HG03439 (cell line): Measurements from ENCODE around the gene NEK2.
"Not testable (repeated sequence)": the region's sequence is repeated elsewhere in the genome, so short reads cannot be mapped to it uniquely, and the experiment has no call there.

Experiments
- ATAC-seq: cut with Tn5 transposase; IDR thresholded peaks from one replicate; pipeline ENCODE4 v1.9.1; 2021; ENCODE audit warnings: mild to moderate bottlenecking, moderate library complexity; ENCODE audit not compliant: unreplicated experiment

Gene NEK2

DNA sequence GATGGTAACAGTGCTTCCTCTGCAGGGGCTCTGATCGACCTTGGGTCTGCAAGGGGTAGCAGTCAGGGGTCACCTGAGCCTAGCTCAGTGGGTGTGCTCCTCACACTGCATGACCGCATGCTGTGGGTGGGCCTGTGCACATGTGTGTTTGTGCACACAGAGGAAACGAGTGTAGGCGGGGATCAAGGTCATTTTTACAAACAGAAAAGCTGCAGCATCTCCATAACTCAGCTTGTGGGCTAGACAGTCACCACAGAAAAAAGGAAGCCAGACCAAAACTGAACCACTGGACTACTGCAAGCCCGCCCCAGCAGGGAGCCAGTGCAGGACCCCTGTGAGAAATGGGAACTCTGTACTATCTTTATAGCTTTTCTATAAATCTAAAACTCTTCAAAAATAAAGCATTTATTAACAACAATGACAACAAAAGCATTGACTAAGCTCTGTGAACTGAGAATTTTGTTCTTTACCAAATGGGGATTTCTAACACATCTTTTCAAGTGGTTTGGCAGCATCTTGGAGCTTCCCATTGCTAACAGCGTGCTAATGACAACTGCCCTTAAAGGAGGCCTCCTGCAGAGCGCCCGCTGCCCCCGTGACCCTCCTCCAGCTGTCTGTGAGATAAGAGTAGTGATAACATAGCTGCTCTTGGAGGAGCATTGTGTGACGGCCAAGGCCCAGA is 19.9 kb upstream of the NEK2 start:
- peak; percentile 42 for ATAC-seq

DNA sequence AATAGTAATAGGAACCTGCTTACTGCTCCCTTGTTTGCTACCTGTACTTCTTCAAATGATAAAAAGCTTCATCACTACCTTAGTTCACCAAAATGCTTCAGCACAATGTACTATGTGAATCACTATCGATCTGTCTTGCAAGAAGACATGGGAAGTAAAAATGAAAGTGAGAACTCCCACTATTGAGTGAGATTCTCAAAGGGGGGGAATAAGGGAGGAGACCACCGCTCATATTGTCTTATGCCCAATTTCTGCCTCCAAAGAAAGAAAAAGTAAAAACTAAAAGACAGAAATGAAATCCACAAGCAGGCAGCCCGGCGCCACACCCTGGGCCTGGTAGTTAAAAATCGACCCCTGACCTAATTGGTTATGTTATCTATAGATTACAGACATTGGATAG is 18.5 kb upstream of the NEK2 start:
- not testable (repeated sequence) for ATAC-seq

DNA sequence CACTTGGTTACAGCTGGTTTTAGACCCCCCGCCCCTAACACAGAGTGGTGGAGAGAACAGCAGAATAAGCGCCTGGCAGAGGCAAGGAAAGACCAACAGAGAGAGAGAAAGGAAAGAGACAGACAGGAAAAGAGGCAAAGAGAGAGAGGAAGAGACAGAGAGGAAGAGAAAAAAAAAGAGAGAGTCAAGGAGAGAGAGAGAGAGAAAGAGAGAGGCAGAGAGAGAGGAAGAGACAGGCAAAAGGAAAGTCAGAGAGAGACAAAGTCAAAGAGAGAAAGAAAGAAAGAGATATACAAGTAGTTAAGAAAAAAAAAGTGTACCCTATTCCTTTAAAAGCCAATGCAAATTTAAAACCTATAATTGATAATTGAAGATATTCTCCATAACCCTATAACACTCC is 13.0 kb upstream of the NEK2 start:
- ATAC-seq = no peak

DNA sequence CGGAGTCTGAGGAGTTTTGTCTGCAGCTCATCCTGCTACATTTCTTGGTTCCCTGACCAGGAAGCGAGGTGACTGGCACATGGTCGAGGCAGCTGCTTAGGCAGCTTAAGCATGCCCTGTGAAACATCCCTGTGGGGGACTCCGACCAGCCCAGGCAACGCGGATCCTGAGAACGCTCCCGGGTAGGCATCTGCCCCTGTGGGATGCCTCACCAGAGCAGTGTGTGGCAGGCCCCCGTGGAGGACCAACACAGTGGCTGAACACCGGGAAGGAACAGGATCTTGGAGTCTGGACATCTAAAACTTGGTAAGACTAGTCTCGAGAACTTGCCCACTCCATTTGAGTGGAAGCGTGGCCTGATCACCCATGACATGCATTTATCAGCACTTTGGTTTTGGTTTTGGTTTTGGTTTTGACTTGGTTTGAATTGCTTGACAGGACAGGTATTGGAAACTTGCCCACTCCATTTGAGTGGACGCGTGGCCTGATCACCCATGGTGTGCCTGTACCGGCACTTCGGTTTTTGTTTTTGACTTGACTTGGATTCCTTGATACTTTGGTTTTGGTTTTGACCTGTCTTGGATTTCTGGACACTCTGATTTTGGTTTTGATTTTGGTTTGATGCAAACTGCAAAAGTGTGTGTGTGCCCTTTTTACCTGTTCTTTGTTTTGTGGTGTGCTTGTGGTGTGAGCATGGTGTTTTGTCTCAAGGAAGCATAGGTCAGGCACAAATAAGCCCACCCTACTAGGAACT is 12.2 kb upstream of the NEK2 start:
- ATAC-seq = no peak

DNA sequence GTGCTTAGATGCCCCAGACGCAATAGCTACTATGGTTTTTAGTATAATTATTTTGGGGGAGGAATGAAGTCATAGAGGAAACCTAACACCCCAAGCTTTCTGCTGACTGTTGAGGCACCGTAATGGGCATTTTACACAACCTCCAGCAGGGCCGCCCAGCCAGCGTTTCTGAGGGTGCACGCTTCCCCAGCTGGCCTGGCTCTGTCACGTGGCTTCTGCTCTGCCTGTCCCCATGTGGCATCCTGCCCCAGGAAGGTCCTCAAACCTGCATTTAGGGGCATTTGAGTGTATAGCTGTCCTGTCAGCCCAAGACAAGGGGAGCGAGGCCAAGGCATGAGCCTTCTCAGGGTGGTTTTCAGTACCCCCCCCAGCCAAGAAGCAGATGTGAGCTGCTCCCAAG is 10.4 kb upstream of the NEK2 start:
- no peak for ATAC-seq

DNA sequence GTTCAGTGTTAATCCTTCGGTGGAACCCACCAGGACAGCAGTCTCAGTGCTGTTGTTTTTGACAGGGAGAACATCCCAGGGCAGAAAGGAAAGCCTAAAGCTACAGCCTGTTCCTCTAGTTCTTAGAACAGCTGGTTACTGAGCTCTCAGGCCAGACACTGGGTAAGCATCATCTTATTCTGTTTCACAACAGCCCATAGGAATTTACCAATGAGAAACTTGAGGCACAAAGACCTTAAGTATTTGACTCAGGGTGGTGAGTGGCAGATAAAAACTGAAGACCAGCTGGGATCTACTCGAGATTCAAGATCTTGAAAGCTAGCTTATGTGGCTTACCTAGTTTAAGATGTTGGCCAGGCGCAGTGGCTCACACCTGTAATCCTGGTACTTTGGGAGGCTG is 9.4 kb upstream of the NEK2 start:
- no peak for ATAC-seq

DNA sequence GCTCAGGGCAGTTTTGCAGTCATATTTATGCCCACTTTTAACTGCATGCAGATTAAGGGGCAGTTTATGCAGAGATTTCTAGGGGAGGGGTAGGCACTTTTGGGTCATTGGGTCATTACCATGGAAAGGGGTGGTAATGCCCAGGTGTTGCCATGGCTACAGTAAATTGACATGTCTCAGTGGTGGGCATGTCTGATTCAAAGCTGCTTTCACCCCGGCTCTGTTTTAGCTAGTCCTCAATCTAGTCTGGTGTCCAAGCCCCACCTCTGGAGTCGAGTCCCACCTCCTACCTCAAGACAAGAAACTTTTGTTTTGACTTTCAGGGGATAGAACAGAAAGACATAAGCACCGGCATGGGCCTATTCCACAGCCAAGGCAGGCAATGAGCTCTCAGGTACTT is 8.9 kb upstream of the NEK2 start:
- no peak for ATAC-seq

DNA sequence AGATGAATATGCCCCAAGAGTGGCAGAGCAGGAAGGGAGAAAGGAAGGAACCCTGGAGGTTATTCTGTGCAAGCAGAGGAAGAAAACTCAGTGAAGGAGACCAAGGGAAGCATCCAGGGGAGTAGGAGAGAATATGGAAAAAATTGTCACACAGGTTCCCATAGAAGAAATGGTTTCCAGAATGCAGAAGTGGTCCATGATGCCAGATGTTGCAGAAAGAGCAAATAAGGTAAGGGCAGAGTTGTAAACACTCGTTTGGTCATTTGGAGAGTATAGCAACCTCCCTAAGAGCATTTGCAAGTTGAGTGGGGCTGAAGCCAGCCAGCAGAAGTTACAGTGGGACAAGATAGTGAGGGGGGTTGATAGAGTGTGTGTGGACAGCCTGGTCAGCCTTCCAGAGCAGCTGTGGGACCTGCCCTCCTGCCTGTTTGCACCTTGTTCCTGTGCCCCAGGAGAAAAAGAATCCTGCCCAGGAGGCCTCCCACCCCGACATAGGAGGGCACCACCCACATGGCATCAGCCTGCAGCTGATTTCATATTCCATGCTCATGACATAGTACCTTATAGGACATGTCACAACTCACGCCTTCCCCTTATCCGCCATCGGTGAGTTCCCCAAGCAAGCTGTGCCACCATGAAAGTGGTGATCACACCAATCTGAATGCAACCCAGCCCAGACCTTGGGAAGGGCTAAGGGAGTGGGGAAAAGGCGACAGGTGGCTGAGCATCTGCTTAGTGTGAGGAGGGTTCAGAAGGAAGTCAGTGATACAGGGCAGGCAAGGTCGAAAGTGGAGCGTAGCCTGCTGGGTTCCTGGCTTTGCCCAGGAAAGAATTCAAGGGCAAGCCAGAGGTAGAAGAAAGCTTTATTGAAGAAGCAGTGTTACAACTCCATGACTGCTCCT is 8.2 kb upstream of the NEK2 start:
- no peak for ATAC-seq

DNA sequence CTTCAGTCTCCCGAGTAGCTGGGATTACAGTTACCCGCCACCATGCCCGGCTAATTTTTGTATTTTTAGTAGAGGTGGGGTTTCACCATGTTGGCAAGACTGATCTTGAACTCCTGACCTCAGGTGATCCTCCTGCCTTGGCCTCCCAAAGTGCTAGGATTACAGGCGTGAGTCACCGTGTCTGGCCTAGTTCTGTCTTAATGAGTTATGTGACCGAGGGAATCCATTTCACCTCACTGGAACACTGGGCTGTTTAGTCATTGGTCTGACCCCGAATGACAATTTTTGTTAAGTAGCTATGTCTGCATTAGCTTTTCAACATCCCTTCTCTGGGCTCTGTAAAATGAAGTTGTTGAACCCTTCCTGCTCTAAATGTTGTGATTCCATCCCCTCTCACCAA is 6.8 kb upstream of the NEK2 start:
- ATAC-seq = not testable (repeated sequence)

DNA sequence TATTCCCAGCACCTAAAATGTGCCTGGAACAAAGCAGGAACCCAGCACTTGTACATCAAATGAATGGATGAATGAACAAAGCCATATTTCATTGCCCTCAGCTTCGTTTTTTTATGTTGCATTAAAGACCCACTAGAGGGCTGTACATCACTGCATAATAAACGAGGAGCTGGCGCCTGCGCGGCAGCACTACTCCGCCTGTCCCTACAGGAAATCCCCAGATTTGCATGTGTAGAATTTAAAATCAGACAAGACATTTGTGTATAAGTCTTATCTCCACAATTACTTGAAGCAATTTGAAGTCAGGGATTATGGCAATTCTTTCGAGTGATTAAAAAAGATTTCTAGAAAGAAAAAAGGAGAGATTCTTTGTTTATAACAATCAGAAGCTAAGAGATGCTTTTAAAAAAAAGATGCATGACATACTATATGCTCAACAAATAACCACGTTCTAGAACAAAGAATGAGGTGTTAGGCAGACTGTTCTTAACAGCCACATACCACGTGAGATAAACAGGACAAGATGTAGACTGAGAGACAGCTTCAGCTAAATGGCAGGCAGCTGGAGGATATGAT is 5.4 kb upstream of the NEK2 start:
- ATAC-seq = peak; percentile 79

DNA sequence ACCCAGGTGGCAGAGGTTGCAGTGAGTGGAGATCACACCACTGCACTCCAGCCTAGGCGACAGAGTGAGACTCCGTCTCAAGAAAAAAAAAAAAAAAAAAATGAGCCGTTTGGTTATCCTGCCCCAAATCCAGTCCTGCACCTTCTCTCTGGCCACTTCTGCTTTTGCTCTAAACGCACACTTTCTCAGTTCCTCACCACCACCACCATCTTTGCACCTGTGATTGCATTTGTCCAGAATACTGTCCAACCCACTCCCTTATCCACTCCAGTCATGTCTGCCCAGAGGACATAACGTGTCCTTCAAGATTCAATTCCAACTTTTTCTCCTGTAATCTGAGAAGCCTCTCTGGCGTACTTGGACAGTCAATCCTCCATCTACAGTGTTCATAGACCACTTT is 2.2 kb upstream of the NEK2 start:
- no peak for ATAC-seq

DNA sequence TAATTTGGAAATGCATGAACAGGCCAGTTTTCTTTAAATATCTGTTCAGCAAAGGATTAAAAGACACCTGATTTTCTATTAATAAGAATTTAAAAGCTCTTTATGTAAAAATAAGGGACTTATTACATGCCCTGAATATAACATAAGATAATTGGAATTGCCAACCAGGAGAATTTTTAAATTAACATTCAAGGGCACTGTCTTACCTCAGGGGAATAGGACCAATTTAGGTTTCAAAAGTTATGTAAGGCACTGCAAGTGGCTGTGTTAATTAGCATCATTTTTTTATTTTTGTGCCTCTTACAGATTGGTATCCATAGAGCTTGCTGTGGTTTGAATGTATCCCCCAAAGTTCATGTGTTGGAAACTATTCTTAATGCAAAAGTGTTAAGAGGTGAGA is 1.3 kb upstream of the NEK2 start:
- ATAC-seq = no peak

DNA sequence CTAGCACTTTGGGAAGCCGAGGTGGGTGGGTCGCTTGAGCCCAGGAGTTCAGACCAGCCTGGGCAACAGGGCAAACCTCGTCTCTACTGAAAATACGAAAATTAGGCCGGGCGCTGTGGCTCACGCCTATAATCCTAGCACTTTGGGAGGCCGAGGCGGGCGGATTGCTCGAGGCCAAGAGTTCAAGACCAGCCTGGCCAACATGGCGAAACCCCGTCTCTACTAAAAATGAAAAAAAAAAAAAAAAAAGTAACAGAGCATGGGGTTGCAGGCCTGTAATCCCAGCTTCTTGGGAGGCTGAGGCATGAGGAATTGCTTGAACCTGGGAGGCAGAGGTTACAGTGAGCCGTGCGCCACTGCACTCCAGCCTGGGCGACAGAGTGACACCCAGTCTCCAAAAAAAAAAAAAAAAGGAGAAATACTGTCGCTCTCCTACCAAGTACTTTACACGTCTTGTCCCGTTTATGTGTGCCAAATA is 724 bp upstream of the NEK2 start:
- no peak for ATAC-seq

DNA sequence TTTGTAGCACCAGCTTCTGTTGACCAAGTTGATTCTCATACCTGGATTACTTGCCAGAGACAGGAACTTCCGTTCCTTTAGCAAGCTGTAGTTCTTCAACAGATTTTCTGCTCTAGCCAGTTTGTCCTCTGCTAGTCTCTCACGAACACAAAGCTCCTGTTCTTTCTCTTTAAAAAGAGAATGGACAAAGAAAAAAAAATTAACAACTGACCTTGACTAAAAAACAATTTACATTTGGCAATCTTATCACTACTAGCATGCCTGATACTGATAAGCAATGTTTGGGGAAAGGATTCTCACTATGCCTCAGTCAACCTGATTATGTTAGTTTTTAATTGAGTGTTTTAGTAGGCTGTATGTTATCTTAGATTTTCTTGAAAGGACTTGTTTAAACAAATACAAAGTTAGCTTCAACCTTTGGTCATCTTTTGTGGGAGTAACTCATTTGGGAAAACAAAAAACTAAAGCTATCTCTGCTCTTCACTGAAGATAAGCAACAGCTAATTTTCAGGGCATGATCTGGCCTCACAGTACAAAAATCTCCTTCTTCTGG is 8.3 kb downstream of the NEK2 start:
- no peak for ATAC-seq

DNA sequence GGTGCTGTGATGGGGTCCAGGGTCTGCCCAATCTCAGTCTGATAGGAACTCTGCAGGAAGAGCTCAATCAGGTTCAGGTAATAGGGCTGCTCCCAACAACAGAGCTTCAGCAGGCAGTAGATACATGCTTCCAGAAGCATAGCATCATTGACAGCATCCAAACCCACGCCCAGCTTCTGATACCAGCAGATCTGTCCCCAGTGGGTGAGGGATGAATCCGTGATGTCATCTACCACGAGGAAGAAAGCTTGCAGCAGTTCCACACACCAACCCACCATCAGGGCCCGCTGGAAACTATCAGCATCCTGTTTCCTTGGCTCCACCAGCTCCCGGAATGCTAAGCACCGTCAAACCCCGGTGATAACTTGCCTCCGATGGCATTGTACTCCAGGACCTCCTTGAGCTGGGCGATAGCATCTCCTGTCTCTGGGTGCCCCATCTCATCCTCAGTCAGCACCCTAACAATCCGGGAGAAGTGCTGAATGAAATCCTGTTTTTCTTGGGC is 14.7 kb downstream of the NEK2 start:
- ATAC-seq = no peak

DNA sequence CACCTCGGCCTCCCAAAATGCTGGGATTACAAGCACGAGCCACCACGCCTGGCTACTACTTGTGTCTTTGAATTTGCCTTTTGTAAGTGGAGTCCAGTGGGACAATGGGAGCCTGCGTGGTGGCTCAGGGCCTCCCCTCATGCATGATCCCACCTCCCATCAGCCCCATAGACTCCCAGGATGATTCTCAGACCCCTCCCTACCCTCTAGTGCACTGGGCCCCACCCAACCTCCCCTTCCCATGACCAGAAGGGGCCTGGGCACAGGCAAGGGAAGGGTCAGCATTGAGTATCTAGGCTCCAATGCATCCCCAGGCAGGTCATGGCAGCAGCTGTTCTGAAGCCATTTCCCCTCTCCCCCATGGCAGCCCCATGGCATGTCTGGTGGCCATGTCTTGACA is 18.7 kb downstream of the NEK2 start:
- no peak for ATAC-seq

DNA sequence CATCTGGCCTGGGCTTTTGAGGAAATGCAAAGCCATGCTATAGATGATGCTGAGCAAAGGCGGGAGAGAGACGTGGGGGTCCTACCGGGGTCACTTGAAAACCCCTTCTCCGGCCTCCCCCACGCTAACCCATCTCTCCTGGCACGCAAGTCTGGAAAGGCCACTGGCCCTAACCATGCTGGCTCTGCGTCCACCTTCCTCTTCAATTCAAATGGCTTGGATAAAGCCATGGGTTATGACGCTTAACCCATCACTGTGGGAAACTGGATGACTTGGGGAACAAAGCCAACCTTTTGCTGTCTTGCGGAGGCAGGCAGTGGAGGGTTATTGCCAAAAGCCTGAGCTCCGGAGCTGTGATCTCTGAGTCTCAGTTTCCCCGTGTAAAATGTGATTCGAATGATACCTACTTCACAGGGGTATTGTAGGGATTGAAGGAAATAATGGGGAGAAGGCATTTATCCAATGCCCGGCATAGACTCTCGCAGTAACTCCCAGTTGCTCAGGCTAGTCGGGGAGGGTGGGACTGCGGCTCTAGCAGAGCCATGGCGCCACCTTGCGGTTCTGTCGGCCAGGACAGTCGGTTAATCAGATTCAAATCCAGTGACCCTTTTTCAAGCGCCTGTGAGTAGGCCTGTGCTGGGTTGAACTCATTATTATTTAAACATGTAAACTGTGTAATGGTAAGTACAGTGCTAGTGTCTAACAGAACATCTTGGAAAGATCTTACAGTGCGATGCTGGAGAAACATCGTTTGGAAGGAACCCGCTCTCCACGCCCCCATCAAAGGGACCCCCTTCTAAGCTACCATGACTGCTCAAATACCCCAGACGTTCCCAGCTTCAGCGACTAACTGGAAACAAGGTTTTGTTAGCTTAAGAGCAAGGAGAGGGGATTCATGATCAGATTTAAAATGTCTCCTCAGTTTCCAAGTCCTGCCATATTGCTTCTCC is 20.3 kb downstream of the NEK2 start:
- ATAC-seq = peak; percentile 76

DNA sequence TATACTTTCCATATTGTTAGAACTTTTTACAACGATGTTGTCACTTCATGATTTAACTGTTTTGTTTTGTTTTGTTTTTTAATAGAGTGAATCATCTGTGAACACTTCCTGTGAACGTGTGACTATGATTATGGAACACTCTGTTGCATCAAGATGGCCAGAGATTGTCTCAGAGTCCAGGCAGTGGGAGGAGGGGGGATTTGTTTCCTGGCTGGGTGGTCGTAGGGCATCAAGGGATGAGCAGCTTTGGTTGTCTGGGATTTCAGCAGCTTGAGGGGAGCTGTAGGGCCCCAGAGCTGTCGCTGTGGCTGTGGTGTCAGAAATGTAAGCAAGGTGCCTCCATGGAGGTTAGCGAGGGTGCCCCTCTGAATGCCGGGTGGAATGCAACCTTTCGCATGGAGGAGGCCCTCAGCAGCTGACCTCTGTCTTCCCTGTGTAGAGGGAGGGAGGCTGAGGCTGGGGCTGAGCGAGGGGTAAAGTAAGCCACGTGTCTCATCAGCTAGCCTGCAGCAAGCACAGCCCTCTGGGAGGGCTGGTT is 21.4 kb downstream of the NEK2 start:
- ATAC-seq = no peak

DNA sequence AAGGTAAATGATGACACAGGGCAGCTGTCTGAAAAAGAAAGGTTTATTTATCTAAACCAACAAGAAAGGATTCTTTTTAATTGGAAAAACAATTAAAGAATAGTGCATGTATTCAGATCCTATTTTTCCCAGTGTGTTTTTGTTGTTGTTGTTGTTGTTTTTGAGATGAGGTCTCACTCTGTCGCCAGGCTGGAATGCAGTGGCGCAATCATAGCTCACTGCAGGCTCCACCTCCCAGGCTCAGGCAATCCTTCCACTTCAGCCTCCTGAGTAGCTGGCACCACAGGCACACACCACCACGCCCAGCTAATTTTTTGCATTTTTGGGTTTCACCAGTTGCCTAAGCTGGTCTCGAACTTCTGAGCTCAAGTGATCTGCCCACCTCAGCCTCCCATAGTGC is 22.1 kb downstream of the NEK2 start:
- ATAC-seq = no peak
